C4-2B (cell line): ENCODE results near the gene SLC39A13.

Source experiments
- CTCF ChIP-seq: fragments of 450-650 bp; conservative IDR thresholded peaks from 2 replicates; pipeline ENCODE4 v1.5.1; 2017; ENCODE audit warnings: mild to moderate bottlenecking
- ZFX ChIP-seq: fragments of 450-650 bp; IDR thresholded peaks from 2 replicates; pipeline ENCODE4 v1.6.1; 2017

DNA sequence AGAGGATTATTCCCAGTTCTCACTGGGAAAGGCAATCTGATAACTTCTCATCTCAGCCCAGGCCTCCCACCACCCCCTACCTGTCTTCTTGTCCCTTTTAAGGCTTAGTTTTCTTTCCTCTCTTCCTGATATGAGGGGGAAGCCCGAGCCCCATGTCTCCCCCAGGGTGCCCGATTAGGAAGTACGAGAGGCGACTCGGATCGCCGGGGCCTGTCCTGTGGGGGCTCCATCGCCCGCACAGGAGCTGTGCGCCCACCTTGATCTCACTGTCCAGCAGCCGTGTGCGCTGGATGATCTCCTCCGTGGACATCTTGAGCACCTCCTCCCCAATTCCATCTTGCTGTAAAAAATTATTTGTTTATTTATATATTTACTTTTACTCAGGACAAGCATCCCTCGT, 17.2 kb downstream of the SLC39A13 start:
- TF ChIP-seq CTCF (no peak), ZFX (no peak)
